ENCODE results near the gene EPB41L1. TPM values are rescaled to one million over a fixed set of nuclear protein-coding genes. Genes with fewer than 3 reads are reported as not detected.
A peak's percentile ranks its signal among the peaks of the same experiment; 100 is the strongest.

EPB41L1 gene
- total RNA-seq, 1 donor from 2014 or later = 0.09 TPM

DNA sequence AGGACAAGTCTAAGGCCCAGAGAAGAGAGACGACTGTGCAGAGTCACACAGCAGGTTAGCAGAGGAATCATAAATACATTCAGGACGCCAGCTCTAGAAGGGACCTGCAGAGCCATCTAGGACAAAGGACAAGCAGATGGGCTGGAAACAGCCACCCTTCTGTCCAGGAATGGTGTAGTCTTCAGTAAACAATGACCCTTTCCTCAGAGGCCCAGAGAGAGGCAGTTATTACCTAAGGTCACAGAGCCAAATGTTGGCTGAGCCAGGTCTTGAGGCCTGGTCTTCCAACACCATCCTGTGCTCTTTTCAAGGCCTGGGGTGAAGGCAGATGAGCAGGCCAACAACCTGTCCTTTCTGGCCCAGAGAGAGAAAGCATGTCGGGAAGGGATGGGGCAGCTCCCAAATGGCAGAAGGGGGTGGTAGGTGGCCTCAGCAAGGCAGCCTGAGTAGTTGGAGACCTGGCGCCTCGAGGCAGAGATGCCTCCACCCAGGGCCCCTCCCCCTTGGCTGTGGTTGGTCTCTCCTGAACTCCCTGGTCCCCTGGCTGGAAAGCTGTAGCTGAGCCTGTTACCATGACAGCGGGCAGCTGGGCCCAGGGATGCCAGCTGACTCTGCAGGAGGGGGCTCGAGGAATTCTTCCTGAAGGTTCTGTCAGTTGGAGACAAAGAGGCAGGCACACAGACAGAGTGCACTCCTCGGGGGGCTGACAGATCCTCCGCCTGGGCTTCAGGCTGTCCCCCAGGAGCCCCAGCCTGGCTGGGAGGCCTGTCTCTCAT lies 24.8 kb downstream of the EPB41L1 start:
- intact Hi-C loops (cut with micrococcal nuclease) = no loop called here
- Mint-ChIP-seq H3K36me3 (ENCODE audit: low read depth) (no peaks in the 10 kb centered on the region), H3K4me1 (no peaks in the 10 kb centered on the region), H3K27me3 (no peaks in the 10 kb centered on the region), H3K9me3 (no peaks in the 10 kb centered on the region), H3K4me3 (no peak overlapping the region), H3K27ac (no peak overlapping the region)
- DNase-seq = no peak

DNA sequence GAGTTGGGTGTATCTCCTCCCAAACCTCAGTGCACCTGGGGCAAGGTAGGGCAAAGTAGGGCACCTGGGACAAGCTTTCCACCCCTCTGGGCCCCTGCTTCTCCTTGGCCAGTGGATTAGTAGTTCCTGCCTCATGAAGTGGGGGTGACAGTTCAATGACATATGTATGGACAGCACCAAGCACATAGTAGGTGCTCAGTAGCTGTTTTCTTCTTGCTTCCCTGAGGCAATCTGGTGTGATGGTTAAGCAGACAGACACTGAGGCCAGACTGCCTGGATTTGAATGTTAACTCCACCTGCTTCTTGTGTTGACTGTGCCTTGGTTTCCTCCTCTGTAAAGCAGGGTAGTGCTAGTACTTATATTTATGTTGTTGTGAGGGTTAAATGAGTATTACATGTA lies 25.8 kb downstream of the EPB41L1 start:
- intact Hi-C loops (cut with micrococcal nuclease) = no loop called here
- Mint-ChIP-seq H3K4me3 (no peak overlapping the region), H3K4me1 (no peaks in the 10 kb centered on the region), H3K9me3 (no peaks in the 10 kb centered on the region), H3K36me3 (ENCODE audit: low read depth) (no peaks in the 10 kb centered on the region), H3K27me3 (no peaks in the 10 kb centered on the region), H3K27ac (no peak overlapping the region)
- no peak for DNase-seq

DNA sequence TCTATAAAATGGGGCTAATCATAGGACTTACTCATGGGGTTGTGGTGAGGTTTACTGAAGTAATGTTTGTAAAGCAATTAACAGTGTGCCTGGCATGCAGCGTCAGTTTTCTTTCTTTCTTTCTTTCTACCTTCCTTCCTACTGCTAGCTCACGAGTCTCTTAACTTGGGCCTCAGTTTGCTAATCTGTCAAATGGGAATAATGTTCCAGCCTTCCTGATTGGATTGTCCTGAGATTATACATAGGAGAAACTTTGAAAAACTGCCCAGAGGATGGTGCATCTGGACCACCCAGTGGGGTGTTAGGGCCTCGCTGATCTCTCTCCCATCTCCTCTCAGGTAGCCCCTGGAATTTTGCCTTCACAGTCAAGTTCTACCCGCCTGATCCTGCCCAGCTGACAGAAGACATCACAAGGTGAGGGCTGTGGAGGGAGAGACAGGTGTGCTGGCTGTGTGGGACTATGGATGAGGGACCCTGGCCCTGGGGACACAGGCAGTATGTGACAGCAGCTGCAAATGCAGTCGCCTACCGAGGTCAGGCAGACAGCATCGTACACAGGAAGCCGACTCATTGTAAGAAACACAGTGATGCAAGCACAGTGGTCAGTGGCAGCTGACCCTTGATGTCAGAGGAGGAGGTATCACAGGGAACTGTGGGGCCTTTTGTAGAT lies 27.5 kb downstream of the EPB41L1 start:
- intact Hi-C loops (cut with micrococcal nuclease) = no loop called here
- H3K36me3 Mint-ChIP-seq (ENCODE audit: low read depth) = no peaks in the 10 kb centered on the region
- H3K9me3 Mint-ChIP-seq = no peaks in the 10 kb centered on the region
- H3K4me3 Mint-ChIP-seq = no peak overlapping the region
- H3K27ac Mint-ChIP-seq = no peak overlapping the region
- H3K4me1 Mint-ChIP-seq = no peaks in the 10 kb centered on the region
- H3K27me3 Mint-ChIP-seq = no peaks in the 10 kb centered on the region
- no peak for DNase-seq

DNA sequence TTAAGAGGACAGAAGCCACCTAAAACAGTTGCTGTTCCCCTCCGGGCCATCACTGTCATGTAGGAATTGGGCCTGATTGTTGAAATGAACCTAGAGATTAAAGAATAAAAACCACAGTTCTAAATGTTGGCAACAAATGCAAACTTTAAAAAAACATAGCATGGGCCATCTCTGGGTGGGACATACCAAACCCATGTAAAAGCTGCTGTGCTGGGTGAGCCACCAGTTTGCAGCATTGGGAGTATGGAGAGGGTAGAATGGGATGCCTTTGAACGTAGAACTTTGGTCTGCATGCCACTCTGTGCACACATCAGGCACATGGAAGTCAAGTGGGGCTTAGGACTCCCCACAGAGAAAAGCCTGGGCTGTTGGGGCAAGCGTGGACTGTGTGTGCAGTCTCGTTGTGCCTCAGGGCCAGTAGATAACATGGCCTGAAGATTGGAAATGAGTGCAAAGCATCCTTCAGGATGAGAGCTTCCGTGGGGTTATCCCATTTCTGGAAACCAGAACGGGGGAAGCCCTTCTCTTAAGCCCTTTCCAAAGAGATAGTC lies 28.1 kb downstream of the EPB41L1 start:
- Mint-ChIP-seq H3K9me3 (no peaks in the 10 kb centered on the region), H3K36me3 (ENCODE audit: low read depth) (no peaks in the 10 kb centered on the region), H3K4me1 (no peaks in the 10 kb centered on the region), H3K27ac (no peak overlapping the region), H3K4me3 (no peak overlapping the region), H3K27me3 (no peaks in the 10 kb centered on the region)
- no peak for DNase-seq
- intact Hi-C loops (cut with micrococcal nuclease) = no loop called here

DNA sequence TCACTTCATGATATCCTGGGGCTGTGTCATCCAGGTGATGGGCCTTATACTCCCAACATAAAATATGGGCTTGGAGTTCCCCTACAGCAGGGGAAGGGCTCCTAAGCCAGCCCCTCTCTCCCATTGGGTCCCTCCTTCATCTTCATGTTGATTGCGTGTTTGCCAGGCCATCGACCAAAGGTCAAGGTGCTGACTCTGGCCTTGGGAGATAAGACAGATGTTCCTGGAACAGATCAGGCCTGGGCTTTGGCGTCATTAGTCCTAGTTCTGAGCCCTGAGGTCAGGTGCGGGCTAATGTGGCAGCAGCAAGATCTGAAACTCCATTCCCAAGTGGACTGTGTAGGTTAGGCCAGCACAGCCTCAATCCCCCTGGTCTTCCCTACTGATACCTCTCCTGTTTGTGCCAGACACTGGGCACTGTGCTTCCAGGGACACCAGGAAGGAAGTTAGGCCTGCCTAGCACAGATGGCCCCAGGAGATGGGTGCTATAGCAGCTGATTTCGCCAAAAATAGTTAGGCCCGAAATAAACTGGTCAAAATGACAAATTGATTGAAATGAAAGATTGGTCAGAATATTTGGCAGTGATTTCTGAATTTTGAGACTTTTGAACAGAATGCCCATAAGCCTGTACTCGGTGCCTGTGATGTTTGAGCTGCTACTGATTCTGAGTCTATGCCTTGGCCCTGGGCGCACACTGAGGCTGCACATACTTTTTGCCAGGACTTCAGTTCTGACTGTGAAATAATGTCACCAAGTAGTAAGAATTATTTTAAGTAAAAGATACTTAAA lies 28.8 kb downstream of the EPB41L1 start:
- Mint-ChIP-seq H3K36me3 (ENCODE audit: low read depth) (no peaks in the 10 kb centered on the region), H3K4me1 (no peaks in the 10 kb centered on the region), H3K4me3 (no peak overlapping the region), H3K27me3 (no peaks in the 10 kb centered on the region), H3K9me3 (no peaks in the 10 kb centered on the region), H3K27ac (no peak overlapping the region)
- intact Hi-C loops (cut with micrococcal nuclease) = no loop called here
- DNase-seq = no peak

DNA sequence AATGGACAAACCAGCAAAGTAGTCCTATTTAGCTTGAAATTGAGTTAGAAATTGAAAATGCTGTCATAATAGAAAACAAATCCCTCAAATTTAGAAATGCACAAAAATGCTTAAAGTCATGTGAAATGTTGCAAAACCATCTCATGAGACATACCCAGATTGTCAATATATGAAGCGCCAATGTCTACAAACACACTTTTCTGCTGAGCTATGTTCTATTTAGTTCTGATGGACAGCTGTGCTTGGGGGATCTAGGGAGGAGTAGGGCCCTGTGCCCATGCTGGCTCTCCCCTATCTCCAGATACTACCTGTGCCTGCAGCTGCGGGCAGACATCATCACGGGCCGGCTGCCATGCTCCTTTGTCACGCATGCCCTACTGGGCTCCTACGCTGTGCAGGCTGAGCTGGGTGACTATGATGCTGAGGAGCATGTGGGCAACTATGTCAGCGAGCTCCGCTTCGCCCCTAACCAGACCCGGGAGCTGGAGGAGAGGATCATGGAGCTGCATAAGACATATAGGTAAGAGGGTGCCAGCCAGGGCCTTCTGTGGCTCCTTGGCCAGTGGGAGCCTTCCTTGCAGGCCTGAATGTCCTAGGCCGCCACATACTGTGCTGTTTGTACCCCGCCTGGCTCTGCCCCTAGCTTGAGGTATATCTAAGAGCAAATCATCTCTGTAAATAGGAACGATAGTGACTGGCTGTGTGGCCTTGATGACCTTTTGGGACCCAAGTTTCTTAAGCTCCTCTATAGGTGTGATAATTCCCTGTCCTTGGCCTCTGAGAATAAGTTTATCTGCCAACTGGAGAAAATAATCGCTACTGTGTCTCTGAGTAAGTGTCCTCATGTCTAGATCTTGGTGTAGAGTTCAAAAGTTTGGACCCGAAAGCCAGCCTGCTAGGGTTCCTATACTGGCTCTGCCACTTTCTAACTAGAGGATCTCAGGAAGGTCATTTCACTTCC lies 30.6 kb downstream of the EPB41L1 start:
- Mint-ChIP-seq H3K4me1 (no peaks in the 10 kb centered on the region), H3K4me3 (no peak overlapping the region), H3K9me3 (no peaks in the 10 kb centered on the region), H3K27me3 (no peaks in the 10 kb centered on the region), H3K36me3 (ENCODE audit: low read depth) (no peaks in the 10 kb centered on the region), H3K27ac (no peak overlapping the region)
- no peak for DNase-seq
- intact Hi-C loops (cut with micrococcal nuclease) = no loop called here

DNA sequence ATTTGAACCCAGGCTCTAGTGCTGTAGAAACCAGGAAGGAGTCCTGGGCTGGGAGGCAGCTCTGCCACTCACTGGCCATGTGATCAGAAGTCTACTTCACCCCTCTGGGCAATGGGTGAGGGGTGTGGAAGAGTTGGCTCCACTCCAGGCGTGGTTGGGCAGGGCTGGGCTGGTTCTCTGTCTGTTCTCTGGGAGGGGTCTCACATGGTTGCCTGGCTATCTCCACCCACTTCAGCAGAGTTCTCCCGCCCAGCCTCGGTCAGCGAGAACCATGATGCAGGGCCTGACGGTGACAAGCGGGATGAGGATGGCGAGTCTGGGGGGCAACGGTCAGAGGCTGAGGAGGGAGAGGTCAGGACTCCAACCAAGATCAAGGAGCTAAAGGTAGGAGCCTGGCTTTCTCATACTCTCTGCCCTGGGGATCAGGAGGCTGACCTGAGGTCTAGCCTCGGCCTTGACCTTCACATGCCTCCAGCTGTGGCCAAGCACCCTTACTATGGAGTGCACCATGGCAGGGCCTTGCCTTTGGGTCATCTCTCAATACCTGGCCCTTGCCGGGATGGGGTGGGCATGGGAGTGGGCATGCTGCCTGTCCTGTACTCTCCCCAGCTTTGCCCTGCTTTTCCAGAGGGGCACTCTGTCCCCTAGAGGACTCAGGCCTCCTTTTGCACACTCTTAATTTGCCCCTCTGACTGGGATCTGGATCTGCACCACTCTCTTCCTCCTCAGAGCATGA lies 39.6 kb downstream of the EPB41L1 start:
- Mint-ChIP-seq H3K4me1 (no peaks in the 10 kb centered on the region), H3K9me3 (no peaks in the 10 kb centered on the region), H3K36me3 (ENCODE audit: low read depth) (no peaks in the 10 kb centered on the region), H3K27me3 (no peaks in the 10 kb centered on the region), H3K27ac (no peak overlapping the region), H3K4me3 (no peak overlapping the region)
- DNase-seq = no peak
- intact Hi-C loops (cut with micrococcal nuclease) = no loop called here

DNA sequence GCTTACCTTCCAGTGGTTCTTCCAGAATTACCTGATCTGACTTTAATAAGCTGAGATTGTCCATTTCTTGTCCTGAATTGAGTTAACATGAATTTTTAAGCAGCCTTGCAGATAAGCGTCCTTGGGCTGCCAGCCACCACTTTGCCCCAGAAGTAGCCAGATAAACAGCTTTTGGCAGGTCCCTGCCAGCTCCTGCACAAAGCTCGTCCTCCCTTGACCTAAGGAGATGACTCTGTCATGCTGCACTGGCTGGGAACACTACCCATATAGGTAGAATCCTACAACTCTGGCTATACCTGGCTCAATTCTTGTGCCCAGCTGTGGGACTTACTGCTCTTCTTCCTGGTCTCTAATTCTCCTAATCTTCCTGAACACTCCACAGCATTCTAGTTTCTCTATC lies 42.1 kb downstream of the EPB41L1 start:
- H3K4me3 Mint-ChIP-seq = no peak overlapping the region
- no peaks in the 10 kb centered on the region for H3K4me1 Mint-ChIP-seq
- H3K27me3 Mint-ChIP-seq = peaks cover 3% of the 10 kb centered on the region
- intact Hi-C loops (cut with micrococcal nuclease) = no loop called here
- DNase-seq = no peak
- H3K27ac Mint-ChIP-seq = no peak overlapping the region
- no peaks in the 10 kb centered on the region for H3K9me3 Mint-ChIP-seq
- H3K36me3 Mint-ChIP-seq (ENCODE audit: low read depth) = no peaks in the 10 kb centered on the region

DNA sequence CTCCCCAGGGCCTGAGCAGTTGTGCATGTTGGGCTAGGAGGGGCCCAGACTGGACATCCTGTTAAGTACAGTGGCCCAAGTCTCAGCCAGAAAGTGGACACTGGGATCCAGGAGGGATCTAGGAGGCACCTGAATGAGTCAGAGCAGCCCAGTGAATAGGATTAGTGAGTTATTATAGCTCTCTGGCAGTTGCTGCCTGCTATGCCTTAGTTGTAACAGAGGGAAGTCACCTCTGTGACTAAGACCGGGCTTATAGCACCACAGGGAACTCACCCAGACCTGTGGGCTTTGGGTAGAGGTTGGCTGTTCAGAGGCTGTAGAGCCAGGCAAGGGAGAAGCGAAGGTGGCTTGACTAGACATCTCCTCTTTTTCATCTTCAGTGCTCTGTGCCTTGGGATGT lies 42.7 kb downstream of the EPB41L1 start:
- intact Hi-C loops (cut with micrococcal nuclease) = no loop called here
- no peak overlapping the region for H3K4me3 Mint-ChIP-seq
- H3K9me3 Mint-ChIP-seq = no peaks in the 10 kb centered on the region
- H3K27me3 Mint-ChIP-seq = peaks cover 3% of the 10 kb centered on the region
- no peaks in the 10 kb centered on the region for H3K36me3 Mint-ChIP-seq (ENCODE audit: low read depth)
- H3K27ac Mint-ChIP-seq = no peak overlapping the region
- no peak for DNase-seq
- H3K4me1 Mint-ChIP-seq = no peaks in the 10 kb centered on the region

DNA sequence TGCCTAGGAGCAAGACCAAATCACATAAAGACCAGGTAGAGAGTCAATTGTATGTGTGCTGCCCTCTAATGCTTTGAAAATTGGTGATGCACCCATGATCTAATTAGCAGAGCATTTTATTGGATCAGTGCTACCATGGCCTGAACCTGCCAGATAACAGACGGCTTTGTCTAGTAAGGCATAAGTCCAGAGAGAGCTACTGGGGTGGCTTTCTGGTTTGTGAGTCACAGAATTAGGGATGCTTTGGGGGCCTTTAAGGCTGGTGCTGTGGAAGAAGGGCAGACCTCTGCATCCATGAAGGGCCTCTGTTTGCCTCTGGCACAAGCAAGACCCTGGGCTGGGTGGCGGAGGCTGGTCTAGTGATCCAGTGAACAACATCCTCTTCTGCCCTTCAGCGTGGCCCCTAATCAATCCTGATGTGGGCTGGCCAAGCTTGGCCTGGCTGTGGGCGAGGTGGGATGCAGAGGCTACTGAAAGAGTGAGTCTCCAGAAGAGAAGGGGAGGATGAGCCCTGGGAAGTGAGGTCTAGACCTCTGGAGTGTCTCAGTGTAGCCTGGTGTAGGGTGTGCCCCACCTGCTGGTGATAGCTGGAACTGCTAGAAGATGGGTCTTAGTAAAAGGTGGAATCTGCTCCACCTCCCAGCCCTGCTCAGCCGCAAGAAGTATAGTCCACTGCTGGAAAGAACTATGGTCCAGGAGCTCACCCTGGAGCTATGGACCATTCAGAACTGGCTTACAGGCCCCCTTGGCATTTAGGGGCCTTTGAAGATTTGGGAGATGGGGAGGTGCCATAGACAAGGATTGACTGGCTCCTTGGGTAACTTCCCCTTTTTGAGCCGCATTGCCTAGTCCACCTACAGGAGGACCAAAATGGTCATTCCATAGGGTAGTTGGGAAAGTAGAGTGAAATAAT lies 45.1 kb downstream of the EPB41L1 start:
- peak; percentile 92 for DNase-seq
- Mint-ChIP-seq H3K36me3 (ENCODE audit: low read depth) (no peaks in the 10 kb centered on the region), H3K4me3 (no peak overlapping the region), H3K4me1 (peaks cover 5% of the 10 kb centered on the region), H3K27me3 (peaks cover 11% of the 10 kb centered on the region), H3K27ac (no peak overlapping the region), H3K9me3 (no peaks in the 10 kb centered on the region)
- intact Hi-C loops (cut with micrococcal nuclease) = loop anchor here (1.0 to 2.0 kb wide), 2 partner anchors 43 to 204 kb away; no protein-coding TSS in a partner anchor

DNA sequence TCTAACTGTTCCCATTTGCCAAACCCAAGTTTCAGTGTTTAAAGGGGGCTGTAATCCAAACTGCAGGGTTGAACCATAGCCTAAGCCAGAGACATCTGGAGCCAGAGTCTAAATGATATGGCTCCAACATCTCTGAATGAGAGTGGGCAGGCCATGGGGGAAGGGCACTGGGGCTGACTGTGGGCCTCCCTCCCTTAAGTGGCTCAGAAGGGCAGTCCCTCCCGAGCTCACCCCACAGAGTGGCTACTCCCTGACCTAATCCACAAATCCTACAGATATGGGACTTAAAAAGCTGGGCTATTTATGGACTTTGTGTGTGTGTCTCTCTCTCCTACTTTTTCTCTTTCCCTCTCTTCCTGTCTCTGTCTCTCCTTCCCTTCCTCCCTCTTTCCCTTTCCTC lies 45.9 kb downstream of the EPB41L1 start:
- Mint-ChIP-seq H3K4me3 (no peak overlapping the region), H3K27ac (no peak overlapping the region), H3K4me1 (peaks cover 5% of the 10 kb centered on the region), H3K9me3 (no peaks in the 10 kb centered on the region), H3K27me3 (peaks cover 13% of the 10 kb centered on the region), H3K36me3 (ENCODE audit: low read depth) (no peaks in the 10 kb centered on the region)
- DNase-seq = no peak
- intact Hi-C loops (cut with micrococcal nuclease) = no loop called here

DNA sequence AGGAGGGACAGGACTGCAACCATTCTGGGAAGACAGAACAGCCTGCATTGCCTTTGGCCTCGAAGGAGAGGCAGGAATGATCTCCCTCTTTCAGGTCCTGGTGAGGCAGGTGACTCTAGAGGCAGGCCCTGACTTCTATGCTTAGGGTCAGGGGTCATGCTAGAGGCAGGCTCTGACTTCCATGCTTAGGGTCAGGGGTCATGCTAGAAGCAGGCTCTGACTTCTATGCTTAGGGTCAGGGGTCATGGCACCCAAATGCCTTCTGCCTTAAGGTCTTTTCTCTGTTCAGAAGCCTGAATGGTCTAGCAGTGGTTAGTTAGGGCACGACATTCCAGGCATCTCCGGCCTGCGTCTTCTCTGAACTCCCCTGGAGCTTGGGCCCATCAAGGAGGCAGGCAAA lies 46.7 kb downstream of the EPB41L1 start:
- H3K27me3 Mint-ChIP-seq = peaks cover 13% of the 10 kb centered on the region
- no peak for DNase-seq
- H3K36me3 Mint-ChIP-seq (ENCODE audit: low read depth) = no peaks in the 10 kb centered on the region
- peaks cover 5% of the 10 kb centered on the region for H3K4me1 Mint-ChIP-seq
- no peak overlapping the region for H3K4me3 Mint-ChIP-seq
- H3K9me3 Mint-ChIP-seq = no peaks in the 10 kb centered on the region
- intact Hi-C loops (cut with micrococcal nuclease) = no loop called here
- H3K27ac Mint-ChIP-seq = no peak overlapping the region

All from activated CD4-positive, alpha-beta T cell treated with anti-CD3 and anti-CD28 coated beads, Interleukin-2, amount 10 ng/mL, durations not matched to agents 24 days and 14 days (primary cell).